DMS 273 treated with DMSO at 0.1 percent for 48 hours (cell line): ENCODE results near the gene STARD9.
"Not testable (repeated sequence)": the region's sequence is repeated elsewhere in the genome, so short reads cannot be mapped to it uniquely, and the experiment has no call there.

Source experiments
- DNase-seq: peaks from one replicate; lab custom pipeline; 2025; lab: John Stamatoyannopoulos, UW

STARD9 gene

GRCh38 chr15:42590619-42591237 lies 15.3 kb downstream of the STARD9 start:
- DNase-seq: no peak

GRCh38 chr15:42591238-42591934 lies 16.0 kb downstream of the STARD9 start:
- DNase-seq: no peak

- DNase-seq: no peak
Observed at GRCh38 chr15:42592716-42593115, 17.3 kb downstream of the STARD9 start.

GRCh38 chr15:42593143-42593542 lies 17.7 kb downstream of the STARD9 start:
- no peak for DNase-seq

- no peak for DNase-seq
Observed at GRCh38 chr15:42594095-42594494, 18.7 kb downstream of the STARD9 start.

GRCh38 chr15:42595626-42596240 lies 20.3 kb downstream of the STARD9 start:
- no peak for DNase-seq

- not testable (repeated sequence) for DNase-seq
Observed at GRCh38 chr15:42601316-42601715, 25.9 kb downstream of the STARD9 start.

GRCh38 chr15:42602501-42602900 lies 27.1 kb downstream of the STARD9 start:
- DNase-seq: no peak

- no peak for DNase-seq
Observed at GRCh38 chr15:42603978-42604377, 28.6 kb downstream of the STARD9 start.

GRCh38 chr15:42604894-42605744 lies 29.7 kb downstream of the STARD9 start:
- peak; percentile 15 for DNase-seq

GRCh38 chr15:42605796-42606195 lies 30.4 kb downstream of the STARD9 start:
- DNase-seq: no peak

GRCh38 chr15:42608110-42608531 lies 32.7 kb downstream of the STARD9 start:
- DNase-seq: no peak

- no peak for DNase-seq
Observed at GRCh38 chr15:42608752-42609488, 33.5 kb downstream of the STARD9 start.

GRCh38 chr15:42611532-42611931 lies 36.1 kb downstream of the STARD9 start:
- no peak for DNase-seq

- no peak for DNase-seq
Observed at GRCh38 chr15:42612367-42612912, 37.0 kb downstream of the STARD9 start.

- DNase-seq: no peak
Observed at GRCh38 chr15:42616107-42616506, 40.7 kb downstream of the STARD9 start.

- DNase-seq: no peak
Observed at GRCh38 chr15:42619656-42620371, 44.4 kb downstream of the STARD9 start.

GRCh38 chr15:42621386-42621785 lies 46.0 kb downstream of the STARD9 start:
- no peak for DNase-seq

GRCh38 chr15:42621996-42622925 lies 46.9 kb downstream of the STARD9 start:
- no peak for DNase-seq

- no peak for DNase-seq
Observed at GRCh38 chr15:42623951-42624350, 48.5 kb downstream of the STARD9 start.
